ENCODE results near the gene IGSF9B.

Gene IGSF9B

GRCh38 chr11:133903875-133904817 is 52.6 kb downstream of the IGSF9B start:
- no peak for TF ChIP-seq JUND (IDR thresholded peaks at IDR 0.05; ENCODE audit: low read depth)
- in situ Hi-C loops (cut with HindIII; ENCODE audit: low pct_unique_long_range_greater_than_20kb, low sequenced_read_pairs) = no loop called here
- no peak for DNase-seq (ENCODE audit: low read depth in 1 of 2, low spot score in 1 of 2)

DNA sequence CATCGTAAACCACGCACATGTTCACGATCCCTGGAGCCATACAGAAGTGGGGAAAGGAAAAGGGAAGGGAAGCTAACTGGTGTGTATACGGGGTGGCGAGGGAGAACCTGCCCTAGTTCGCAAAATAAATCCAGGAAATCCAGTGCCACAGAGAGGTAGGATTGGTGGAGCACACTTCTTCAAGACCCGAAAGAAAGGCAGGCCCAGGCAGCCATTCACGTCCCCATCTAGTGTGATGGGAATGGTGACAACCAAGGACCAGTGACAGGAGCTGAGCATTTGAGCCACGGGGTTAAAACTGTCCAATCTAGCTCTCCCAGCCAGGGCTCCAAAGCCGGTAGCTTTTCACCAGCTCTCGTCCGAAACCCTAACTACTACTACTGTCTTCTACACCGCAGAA is 53.7 kb downstream of the IGSF9B start:
- no peak for DNase-seq (ENCODE audit: low read depth in 1 of 2, low spot score in 1 of 2)
- TF ChIP-seq JUND (IDR thresholded peaks at IDR 0.05; ENCODE audit: low read depth) = no peak
- in situ Hi-C loops (cut with HindIII; ENCODE audit: low pct_unique_long_range_greater_than_20kb, low sequenced_read_pairs) = no loop called here

DNA sequence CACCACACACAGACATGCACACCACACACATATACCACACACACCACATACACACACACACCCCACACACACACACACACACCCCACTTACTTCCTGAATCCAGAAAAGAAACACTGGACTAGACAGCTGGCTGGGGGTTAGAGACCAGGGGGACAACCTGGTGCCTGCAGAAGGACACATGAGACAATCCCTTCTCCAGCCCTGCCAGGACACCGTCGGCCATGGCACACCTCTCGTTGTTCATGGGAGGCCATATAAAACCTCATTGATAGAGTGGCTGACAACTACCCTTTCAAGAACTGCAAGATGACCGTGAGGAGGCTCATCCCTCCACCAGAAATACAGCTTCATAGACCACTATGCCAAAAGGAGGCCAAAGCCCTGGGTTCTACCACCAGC is 54.3 kb downstream of the IGSF9B start:
- no peak for TF ChIP-seq JUND (IDR thresholded peaks at IDR 0.05; ENCODE audit: low read depth)
- in situ Hi-C loops (cut with HindIII; ENCODE audit: low pct_unique_long_range_greater_than_20kb, low sequenced_read_pairs) = no loop called here
- no peak for DNase-seq (ENCODE audit: low read depth in 1 of 2, low spot score in 1 of 2)

DNA sequence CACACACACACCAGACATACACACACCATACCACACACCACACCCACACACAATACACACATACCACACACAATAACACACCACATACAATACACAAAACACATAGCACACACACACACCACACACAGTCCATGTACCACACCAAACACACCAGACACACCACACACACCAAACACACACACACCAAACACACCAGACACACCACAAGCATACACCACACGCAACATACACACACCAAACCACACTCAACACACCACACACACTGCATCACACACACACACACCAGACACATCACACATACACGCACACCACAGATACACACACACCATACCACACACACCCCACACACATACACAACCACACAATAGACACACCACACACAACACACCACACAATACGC is 54.8 kb downstream of the IGSF9B start:
- no peak for TF ChIP-seq JUND (IDR thresholded peaks at IDR 0.05; ENCODE audit: low read depth)
- in situ Hi-C loops (cut with HindIII; ENCODE audit: low pct_unique_long_range_greater_than_20kb, low sequenced_read_pairs) = no loop called here
- no peak for DNase-seq (ENCODE audit: low read depth in 1 of 2, low spot score in 1 of 2)

GRCh38 chr11:133901316-133901715 is 55.5 kb downstream of the IGSF9B start:
- TF ChIP-seq JUND (IDR thresholded peaks at IDR 0.05; ENCODE audit: low read depth) = no peak
- in situ Hi-C loops (cut with HindIII; ENCODE audit: low pct_unique_long_range_greater_than_20kb, low sequenced_read_pairs) = no loop called here

GRCh38 chr11:133900176-133901105 is 56.3 kb downstream of the IGSF9B start:
- in situ Hi-C loops (cut with HindIII; ENCODE audit: low pct_unique_long_range_greater_than_20kb, low sequenced_read_pairs) = no loop called here
- DNase-seq (ENCODE audit: low read depth in 1 of 2, low spot score in 1 of 2) = no peak
- no peak for TF ChIP-seq JUND (IDR thresholded peaks at IDR 0.05; ENCODE audit: low read depth)

More at GRCh38 chr11:133901316-133901715, 55.5 kb downstream of the IGSF9B start:
- no peak for DNase-seq (ENCODE audit: low read depth in 1 of 2, low spot score in 1 of 2)

GRCh38 chr11:133898770-133899115 is 58.0 kb downstream of the IGSF9B start:
- no peak for DNase-seq (ENCODE audit: low read depth in 1 of 2, low spot score in 1 of 2)
- no peak for TF ChIP-seq JUND (IDR thresholded peaks at IDR 0.05; ENCODE audit: low read depth)
- in situ Hi-C loops (cut with HindIII; ENCODE audit: low pct_unique_long_range_greater_than_20kb, low sequenced_read_pairs) = no loop called here

- no peak for TF ChIP-seq JUND (IDR thresholded peaks at IDR 0.05; ENCODE audit: low read depth)
- in situ Hi-C loops (cut with HindIII; ENCODE audit: low pct_unique_long_range_greater_than_20kb, low sequenced_read_pairs) = no loop called here
- DNase-seq (ENCODE audit: low read depth in 1 of 2, low spot score in 1 of 2) = no peak
Measured at GRCh38 chr11:133898031-133898769, 58.6 kb downstream of the IGSF9B start.

DNA sequence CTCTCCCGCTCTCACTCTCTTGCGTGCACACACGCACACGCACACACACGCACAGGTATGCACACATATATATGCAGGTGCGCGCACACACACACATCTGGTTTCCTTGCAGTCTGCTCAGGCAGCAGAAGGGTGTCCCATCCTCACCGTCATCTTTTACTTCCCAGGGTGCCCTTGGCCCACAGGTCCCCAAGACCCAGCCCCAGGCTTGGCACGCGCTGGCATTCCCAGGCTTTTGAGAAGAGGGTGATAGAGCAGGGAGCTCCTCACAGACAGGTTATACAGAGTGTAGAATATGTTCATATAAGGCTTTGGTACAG is 59.5 kb downstream of the IGSF9B start:
- DNase-seq (ENCODE audit: low read depth in 1 of 2, low spot score in 1 of 2) = no peak
- TF ChIP-seq JUND (IDR thresholded peaks at IDR 0.05; ENCODE audit: low read depth) = no peak
- in situ Hi-C loops (cut with HindIII; ENCODE audit: low pct_unique_long_range_greater_than_20kb, low sequenced_read_pairs) = no loop called here

- DNase-seq (ENCODE audit: low read depth in 1 of 2, low spot score in 1 of 2) = no peak
- TF ChIP-seq JUND (IDR thresholded peaks at IDR 0.05; ENCODE audit: low read depth) = no peak
- in situ Hi-C loops (cut with HindIII; ENCODE audit: low pct_unique_long_range_greater_than_20kb, low sequenced_read_pairs) = no loop called here
Measured at GRCh38 chr11:133896642-133897330, 60.0 kb downstream of the IGSF9B start.

- DNase-seq (ENCODE audit: low read depth in 1 of 2, low spot score in 1 of 2) = no peak
- no peak for TF ChIP-seq JUND (IDR thresholded peaks at IDR 0.05; ENCODE audit: low read depth)
Measured at GRCh38 chr11:133896028-133896427, 60.7 kb downstream of the IGSF9B start.

GRCh38 chr11:133895551-133895950 is 61.2 kb downstream of the IGSF9B start:
- in situ Hi-C loops (cut with HindIII; ENCODE audit: low pct_unique_long_range_greater_than_20kb, low sequenced_read_pairs) = no loop called here
- DNase-seq (ENCODE audit: low read depth in 1 of 2, low spot score in 1 of 2) = no peak
- no peak for TF ChIP-seq JUND (IDR thresholded peaks at IDR 0.05; ENCODE audit: low read depth)

More at GRCh38 chr11:133896028-133896427, 60.7 kb downstream of the IGSF9B start:
- in situ Hi-C loops (cut with HindIII; ENCODE audit: low pct_unique_long_range_greater_than_20kb, low sequenced_read_pairs) = no loop called here
